Right ventricle myocardium superior (tissue), 1 donor: Measurements from ENCODE around the gene TTYH3. TPM values are rescaled to one million over a fixed set of nuclear protein-coding genes. Genes with fewer than 3 reads are reported as not detected.

Experiments used
- ATAC-seq: fragments of 200-7000 bp; cut with Tn5 transposase; one replicate; pipeline ENCODE4 v1.9.1; 2020; ENCODE audit warnings: mild to moderate bottlenecking; ENCODE audit not compliant: poor library complexity
- DNase-seq: peaks from one replicate; pipeline ENCODE4 v3.0.0-alpha.2; 2020
- intact Hi-C: fragments of 100-400 bp; cut with DNase I; formaldehyde crosslinking; loops from one replicate; pipeline ENCODE4 v1.11.2; 2022
- total RNA-seq: library from RNA; stranded (reverse); fragmentation: NEBNext Ultra II Directional; extraction: Animal tissue kit (Norgen Biotek cat#: 25700); gene quantifications from one replicate; pipeline ENCODE4 v1.2.1, GENCODE V29; 2021
- donor health status: DM: no; HTN: yes; CAD: no; lungs with severe emphysema.

The TTYH3 gene
- total RNA-seq, 1 donor from 2014 or later: 12.6 TPM

DNA sequence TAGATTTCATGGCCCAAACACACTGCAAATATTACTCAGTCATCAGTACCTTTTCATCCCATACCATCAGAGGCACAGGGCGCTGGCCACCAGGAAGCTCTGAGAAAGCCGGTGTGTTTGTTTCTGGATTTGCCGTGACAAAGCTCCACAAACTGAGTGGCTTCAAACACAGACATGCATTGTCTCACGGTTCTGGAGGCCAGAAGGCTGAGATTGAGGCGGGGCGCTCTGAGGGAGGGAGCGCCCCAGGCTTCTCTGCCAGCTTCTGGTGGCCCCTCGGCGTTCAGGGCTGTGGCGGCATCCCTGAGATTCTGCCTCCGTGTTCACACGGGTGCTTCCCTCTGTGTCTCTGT lies 3.7 kb upstream of the TTYH3 start:
- DNase-seq (no peak), ATAC-seq (no peak)
- intact Hi-C loops: no loop called here

DNA sequence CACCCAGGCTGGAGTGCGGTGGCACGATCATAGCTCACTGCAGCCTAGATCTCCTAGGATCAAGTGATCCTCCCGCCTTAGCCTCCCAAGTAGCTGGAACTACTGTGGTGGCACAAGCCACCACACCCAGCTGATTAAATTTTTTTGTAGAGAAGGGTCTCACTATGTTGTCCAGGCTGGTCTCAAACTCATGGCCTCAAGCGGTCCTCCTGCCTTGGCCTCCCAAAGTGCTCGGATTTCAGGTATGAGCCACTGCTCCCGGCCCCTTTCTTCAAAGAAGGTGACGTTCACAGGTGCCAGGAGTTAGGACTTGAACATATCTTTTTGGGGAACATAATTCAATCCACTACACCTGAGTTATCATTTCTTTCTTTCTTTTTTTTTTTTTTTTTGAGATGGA lies 2.9 kb upstream of the TTYH3 start:
- ATAC-seq: no peak
- intact Hi-C loops: no loop called here
- no peak for DNase-seq

DNA sequence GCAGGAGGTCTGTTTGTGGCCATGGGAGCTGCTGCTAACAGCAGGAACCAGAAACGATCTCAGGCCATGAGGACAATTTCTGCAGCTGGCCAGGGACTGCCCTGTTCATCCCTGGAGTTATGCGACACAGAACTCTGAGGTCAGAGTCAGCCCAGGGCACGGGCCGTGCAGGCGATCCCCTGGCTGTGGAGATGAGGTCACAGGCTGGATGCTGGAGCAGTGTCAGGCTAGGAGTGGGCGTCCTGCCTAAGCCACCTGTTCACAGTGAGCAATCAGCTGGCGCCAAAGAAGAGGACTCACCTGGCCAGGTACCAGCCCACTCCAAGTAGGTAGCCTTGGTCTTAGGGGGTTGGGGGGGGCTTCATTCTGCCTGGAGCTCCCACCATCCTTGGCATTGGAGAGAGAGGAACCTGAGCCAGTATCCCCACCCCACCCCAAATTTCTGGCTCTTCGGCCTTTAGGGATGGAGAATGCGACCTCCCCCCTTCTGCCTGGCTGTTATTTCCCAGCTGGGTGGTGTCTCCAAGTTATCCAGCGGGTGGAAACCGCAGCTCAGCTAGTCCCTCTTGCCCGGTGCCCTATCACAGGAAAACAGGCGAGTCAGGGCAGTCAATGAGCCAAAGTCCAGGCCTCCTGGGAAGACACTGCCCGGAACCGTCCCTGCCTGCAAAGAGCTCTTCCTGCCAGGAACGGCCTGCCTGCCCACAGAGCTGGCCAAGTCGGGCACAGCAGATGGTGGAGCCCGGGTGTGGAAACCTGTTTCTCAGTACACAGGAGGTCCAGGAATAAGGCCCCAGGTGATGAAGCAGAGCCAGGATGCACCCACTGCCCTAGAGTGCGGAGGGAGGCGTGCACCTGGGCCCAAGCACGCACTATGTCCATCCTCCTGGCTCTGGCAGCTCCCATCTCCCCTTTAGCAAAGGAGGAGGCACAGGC lies 1.8 kb upstream of the TTYH3 start:
- DNase-seq (no peak), ATAC-seq (no peak)
- intact Hi-C loops: no loop called here

DNA sequence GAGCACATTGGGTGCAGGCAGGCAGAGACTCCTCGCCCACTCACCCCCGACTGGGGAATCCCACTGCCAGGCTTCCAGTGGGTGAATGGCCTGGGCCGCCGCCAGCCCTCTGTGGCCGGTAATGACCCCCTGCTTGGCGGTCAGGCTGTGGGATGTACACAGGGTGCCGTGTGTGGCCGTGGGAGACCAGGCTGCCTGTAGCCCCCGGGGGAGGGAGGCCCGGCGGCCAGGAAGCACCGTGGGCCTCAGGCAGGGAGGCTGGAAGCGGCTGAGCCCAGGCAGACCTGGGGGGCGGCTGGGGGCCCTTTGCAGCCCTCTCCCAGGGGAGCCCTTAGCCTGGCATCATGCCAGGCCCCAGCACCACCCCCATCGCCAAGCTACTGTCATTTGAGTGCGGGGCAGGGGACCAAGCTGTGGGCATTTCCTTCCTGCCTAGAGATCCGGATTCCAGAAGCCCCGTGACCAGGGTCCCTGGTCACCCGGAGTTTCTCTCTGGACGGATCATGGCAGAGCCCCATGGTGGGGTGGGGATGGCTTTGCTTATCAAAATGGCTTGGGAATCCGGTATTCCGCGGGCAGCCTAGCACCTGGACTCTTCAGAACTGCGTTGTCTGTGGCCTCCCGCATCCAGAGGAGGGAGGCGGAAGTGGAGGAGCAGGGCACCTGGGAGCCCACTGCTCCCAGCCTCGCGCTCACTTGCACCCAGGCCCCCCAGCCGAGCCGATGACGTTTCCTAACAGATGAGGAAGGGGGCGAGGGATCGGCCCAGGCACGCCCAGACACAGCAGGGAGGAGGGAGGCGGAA lies 1.1 kb downstream of the TTYH3 start:
- ATAC-seq: peak; percentile 3
- peak; percentile 77 for DNase-seq

DNA sequence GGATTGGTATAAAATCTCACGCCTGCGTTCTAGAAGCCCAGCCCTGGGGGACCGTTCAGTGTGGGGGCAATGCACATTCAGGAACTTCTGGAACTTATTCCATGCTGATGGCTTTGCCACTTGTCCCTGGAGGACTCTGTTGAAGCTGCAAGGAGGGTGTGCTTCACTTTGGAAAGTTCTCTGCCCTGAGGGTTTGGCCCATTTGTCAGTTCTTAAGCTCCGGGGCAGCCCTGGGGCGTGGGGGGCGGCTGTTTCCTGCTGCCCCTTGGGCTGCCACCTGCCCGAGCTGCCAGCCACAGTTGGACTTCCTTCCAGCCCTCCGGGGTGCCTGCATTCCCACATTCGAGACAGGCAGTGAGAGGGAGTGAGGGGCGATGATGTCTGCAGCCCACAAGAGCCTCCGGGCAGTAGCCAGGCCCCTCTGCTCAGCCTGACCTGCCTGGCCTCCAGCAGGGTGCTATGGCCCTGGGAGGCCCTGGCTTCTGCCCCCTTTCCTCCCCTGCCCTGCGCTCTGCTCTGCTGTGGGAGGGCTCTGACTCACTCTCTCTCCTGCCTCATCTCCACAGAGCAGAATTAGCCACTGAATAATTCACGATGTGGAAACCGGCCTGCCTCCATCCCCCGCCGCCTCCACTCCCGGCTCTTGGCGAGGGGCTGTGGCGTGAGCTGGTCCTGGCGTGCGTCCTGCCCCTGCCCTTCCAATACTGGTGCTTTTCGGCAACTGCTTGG lies 1.9 kb downstream of the TTYH3 start:
- intact Hi-C loops: no loop called here
- ATAC-seq (no peak), DNase-seq (peak; percentile 73)

More for the DNA sequence above, 1.1 kb downstream of the TTYH3 start:
- intact Hi-C loops: no loop called here

DNA sequence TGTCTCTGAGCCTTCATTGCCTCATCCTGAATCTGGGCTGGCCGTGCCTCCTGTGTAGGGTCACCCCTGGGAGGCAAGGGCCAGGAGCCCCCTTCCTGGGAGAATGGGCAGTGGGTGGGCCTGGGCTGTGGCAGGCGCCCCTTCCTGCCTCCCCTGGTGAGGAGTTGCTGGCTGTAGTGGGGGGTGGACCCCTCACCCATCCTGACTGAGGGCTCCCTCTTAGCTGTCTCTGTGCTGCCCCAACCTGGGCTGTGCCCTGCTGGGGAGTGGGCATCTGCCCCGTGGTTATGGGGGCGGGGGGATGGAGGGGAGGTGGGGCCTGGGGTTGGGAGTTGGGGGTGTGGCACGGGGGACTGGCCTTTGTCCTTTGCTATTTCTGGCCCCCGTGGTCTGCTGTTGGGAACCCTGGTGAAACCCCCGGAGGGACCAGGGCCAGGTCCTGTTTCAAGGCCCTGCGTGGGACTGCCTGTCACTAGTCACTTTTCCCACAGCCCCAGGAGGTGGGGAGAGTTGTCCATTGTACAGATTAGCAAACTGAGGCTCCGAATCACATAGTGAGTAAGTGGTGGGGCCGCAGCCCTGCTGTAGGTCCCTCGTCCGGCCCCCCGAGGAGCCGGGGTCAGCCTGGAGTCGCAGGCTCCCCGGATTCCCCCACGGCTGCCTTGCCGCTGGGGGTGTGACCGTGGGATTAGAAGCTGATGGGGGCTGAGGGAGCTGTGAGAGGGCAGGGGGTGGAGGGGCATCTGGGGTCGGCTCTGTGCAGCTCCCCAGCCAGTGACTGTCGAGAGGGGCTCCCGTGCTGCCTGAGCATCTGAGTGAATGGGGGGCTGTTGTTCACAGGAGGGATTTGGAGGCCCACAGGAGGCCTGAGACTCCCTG lies 2.7 kb downstream of the TTYH3 start:
- DNase-seq (no peak), ATAC-seq (no peak)
- intact Hi-C loops: no loop called here

DNA sequence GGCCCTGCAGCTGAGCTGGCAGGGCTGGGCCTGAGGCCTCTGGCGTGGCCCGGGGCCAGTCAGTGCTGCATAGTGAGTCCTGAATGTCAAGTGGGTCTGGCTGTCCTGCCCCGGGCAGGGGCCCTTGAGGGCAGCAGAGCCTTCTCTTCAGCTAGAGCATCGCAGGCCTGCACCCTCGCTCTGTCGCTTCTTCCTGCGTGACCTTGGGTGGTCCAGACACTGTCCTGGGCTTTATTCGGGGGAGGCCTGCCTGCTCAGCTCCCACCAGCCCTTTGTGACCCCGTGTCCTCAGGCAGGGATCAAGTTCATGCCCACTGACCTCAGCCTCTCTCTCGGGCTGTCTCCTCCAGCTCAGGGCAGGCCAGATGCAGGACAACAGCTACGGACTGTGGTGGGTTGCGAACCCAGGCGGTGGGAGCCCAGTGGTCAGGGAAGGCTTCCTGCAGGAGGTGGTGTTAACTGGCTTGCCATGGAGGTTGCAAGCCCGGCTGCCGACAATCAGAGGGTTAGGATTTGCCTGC lies 3.4 kb downstream of the TTYH3 start:
- no peak for ATAC-seq
- no peak for DNase-seq
- intact Hi-C loops: no loop called here

DNA sequence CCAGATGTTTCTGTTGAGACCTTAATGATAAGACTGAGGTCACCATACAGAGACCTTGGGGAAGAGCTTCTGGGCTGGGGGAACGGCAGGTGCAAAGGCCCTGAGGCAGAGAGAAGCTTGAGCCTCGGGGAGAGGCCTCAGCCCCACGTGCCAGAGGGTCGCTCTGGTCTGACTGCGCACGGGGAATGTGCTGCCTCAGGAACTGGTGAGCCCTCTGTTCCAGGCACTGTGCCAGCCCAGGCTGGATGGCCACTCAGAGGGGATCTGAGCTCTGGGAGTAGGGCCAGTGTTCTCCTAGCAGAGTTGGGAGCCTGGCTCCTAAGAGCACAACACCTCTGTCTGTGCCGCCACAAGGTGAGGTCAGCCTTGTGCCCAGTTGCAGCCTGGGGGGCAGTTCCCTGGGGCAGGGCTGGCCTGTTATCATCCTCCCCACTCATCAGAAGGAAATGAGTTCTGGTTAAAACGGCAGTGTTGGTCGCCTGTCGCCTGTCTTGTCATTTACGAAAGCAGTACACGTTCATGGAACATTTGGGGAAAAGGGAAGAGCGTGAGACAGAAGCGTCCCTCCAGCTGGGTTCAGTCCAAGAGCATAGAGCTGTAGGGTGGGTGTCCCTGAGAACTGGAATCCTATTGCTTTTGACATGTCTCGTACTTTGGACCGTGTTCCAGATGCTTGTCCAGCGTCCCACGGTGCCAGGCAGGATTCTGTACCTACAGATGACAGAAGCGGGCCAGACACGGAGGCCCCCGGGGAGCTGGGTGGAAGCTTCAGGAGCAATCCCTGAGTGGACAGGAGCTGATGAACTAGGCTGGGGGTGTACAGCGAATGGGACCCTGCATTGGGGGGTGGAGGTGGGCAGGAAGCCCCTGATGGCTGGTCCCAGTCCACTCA lies 4.3 kb downstream of the TTYH3 start:
- intact Hi-C loops: no loop called here
- ATAC-seq: peak; percentile 2
- DNase-seq: peak; percentile 85

DNA sequence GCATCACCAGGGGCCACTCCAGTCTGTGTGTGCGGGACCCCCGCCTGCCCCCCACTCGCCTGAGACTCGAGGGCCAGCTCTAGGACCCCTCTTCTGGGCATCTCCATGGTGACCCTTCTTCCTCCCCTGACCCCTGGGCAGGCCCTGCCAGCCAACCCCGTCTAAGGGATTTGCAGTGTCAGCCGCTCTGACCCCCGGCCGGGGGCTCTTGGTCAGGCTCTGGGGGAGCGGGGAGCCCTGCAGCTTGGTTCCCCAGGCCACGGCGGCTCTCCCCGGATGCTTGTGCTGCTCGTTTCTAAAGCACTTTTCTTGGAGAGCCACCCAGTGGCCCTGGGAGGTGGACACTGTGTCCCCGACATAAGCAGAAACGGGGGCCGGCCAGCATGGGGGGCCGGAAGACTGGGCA lies 5.3 kb downstream of the TTYH3 start:
- intact Hi-C loops: no loop called here
- DNase-seq (no peak), ATAC-seq (no peak)

DNA sequence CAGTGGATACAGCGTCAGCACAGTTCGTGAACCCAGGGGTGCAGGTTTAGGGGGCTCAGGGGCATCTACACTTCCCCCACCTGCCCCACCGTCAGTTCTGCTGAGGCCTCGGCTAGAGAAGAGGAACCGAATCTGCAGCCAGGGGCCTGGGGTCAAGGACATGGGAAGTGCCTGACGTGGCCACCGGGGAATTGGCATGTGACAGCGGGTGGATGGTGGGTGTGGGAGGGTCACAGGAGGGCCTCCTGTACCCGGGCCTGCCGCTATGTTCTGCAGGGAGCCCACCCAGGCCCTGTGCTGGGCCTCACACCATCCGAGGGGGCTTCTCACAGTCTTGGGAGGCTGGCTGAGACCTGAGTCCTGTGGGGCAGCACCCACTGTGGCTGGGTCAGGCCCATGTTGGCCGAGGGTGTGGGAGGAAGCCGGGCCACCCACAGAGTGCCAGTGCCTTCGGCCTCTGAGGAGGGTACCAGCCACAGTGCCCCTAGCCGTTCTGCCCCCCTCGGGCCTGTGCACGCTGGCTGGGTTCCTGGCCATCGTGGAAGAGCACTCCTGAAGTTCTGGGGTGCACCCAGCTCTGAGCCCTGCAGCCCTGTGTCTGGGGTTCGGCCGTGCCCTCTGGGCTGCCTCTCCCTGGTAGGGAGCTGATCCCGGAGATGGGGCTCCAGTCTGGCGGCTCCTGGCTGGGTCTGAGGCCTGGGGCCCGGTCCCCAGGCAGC lies 5.9 kb downstream of the TTYH3 start:
- intact Hi-C loops: no loop called here
- DNase-seq (peak; percentile 81), ATAC-seq (no peak)

DNA sequence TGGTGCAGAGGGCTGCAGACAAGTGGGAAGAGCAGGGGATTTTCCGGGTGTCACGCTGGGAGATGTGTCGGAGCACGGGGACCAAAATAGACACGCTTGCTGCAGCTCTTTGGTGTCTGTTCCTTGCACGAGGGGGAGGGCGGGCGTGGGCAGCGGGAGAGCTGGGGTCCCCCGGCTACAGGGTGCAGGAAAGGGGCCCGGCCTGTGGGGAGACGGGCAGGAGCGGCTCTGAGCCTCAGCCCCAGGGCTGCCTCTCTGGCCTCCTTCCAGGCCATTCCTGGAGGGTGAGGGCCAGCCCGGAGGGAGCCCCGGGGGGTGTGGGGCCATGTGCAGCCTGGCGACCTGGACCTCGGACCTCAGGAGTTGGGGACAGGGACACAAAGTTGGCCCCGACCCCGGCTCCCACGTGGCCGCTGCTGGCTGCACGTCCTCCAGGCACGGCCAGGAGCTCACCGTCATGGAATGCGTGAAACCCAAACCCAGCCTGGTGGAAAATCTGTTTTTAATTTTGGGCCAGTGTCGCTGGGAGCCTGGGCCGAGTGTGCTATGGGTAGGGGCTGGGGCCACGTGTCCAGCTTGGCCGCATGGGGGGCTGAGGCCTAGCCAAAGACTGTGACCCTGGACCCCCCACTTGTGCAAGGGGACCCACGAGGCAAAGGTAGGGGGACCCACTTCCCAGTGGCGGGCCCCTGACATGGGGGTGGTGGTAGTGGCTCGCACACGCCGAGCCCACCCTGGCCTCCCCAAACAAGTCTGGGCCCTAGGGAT lies 6.6 kb downstream of the TTYH3 start:
- DNase-seq: peak; percentile 80
- intact Hi-C loops: no loop called here
- peak; percentile 27 for ATAC-seq

DNA sequence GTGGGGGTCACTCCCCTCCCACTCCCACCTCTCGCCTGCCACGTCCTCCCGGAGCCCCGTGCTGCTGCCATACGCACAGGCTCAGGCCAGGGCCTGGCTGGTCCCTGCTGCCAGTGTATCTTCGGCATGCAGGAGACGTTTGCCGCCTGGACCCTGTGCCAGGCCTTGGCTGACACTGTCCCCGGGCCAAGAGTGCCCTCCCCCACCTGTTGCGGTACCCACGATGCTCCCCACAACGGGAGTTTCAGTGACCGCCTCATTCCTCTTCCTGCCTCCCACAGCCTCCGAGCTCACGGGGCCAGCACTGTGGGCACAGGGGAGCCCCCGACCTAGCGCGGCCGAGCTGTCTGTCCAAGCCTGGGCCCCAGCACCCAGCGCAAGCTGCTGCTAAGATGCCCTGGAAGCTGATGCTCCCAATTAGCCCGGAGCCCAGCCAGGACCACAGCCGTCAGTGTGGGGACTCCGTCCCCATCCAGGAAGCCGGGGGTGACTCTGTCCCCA lies 7.4 kb downstream of the TTYH3 start:
- no peak for DNase-seq
- intact Hi-C loops: no loop called here
- ATAC-seq: no peak

DNA sequence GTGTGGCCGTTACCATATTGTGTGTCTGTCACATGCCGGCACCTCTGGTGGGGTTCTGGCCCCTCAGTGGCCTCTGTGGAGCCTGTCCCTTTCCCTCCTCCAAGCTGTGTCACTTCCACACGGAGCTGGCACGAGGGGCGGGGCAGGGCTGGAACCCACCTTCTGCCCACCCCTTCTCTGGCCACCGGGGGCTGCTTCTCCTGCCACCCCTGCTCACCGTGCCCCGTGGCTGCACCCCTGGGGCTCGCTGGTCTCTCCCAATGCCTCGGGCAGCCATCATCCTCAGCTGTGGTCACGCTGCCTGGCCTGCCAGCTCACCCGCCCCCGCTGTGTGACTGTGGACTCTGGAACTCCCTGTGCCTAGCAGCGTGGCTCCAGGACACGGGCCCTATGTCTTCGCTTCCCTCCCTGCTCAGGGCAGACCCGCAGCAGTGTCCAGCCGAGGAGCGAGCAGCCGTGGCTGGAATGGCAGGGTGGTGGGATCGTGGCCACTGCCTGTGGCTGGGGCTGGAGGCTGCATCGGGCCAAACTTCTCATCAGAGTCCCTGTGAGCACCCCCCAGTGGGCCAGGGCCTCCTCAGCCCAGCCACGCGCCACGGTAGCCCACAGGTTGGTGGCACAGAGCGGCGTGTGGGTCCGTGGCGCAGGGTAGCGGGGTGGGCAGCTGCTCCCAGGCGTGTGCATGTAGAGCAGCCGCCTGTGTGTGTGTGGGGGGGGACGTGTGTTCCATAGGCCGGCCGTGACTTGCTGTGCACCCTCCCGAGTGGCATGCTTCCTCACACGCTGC lies 8.1 kb downstream of the TTYH3 start:
- intact Hi-C loops: no loop called here
- ATAC-seq (no peak), DNase-seq (no peak)

DNA sequence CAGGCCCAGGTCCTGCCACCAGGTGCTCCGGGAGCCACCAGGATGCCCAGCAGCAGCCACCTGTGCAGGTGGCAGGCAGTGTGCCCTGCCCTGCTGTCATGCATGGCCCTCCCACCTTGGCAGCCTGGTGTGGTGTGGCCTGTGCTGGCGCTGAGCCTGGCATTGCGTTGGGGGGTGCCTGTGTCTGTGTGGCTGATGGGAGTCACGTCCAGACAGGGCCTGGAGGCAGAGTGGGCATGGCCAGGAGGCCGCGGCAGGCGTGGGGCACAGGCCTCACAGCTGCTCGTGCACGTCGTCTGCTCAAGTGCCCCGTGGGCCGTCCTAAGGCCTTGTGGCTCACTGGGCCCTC lies 8.7 kb downstream of the TTYH3 start:
- ATAC-seq (no peak), DNase-seq (no peak)
- intact Hi-C loops: no loop called here

DNA sequence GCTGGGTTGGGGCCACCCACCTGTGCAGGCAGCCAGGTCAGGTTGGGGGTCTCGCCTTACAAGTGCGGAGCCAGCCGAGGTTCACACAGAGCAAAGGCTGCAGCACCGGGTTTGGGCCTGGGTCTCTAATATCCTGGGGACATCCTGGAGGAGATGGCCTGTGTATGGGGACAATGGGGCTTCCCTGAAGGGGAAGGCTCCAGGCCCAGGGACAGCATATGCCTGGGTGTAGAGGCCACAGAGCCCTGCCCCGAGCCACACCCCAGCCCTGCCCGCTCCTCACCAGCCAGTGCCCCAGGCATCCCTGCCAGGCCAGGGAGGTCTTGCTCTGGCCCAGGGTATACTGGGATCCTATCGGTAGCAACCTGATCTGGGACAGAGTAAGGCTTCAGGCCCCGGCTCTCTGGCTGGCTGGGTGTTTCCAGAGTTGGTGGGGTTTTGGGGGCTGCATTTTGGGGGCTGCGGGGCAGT lies 9.1 kb downstream of the TTYH3 start:
- ATAC-seq (no peak), DNase-seq (no peak)
- intact Hi-C loops: no loop called here
